GM12892 (cell line): ENCODE data around the gene NKAIN1.

Experiments
- POLR2A ChIP-seq: IDR thresholded peaks from 2 replicates; pipeline ENCODE4 v1.6.1; 2011; ENCODE audit warnings: low read depth, low read length, control low read depth
- POLR2AphosphoS5 ChIP-seq: IDR thresholded peaks from 2 replicates; pipeline ENCODE4 v1.6.1; 2011; ENCODE audit warnings: low read depth, low read length, control low read depth
- TAF1 ChIP-seq: IDR thresholded peaks from 2 replicates; pipeline ENCODE4 v1.6.1; 2011; ENCODE audit warnings: low read depth, mild to moderate bottlenecking, control low read depth, low read length, borderline replicate concordance

DNA sequence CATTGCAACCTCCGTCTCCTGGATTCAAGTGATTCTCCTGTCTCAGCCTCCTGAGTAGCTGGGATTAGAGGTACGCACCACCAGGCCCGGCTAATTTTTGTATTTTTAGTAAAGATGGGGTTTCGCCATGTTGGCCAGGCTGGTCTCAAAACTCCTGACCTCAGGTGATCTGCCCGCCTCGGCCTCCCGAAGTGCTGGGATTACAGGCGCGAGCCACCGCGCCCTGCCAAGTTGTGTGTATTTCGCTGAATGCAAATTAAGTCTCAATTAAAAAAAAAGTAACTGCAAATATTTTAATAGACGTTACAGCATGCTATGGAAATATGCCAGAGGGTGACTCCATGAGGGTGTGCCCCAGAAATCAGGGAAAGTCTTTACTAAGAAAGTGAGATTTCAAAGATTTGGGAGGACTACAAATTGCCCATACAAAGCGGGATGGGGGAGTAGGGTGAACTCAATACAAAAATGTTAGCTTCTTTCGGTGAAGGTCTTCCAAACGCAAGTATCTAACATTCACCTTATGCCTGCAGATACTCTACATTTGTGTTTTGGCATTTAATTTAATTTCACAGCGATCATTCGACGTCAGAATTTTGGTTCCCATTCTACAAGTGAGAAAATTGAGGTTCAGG lies 85.6 kb downstream of the NKAIN1 start:
- TF ChIP-seq POLR2AphosphoS5 (no peak), POLR2A (no peak), TAF1 (no peak)
